Measurements from ENCODE around the gene RAB23. TPM values are rescaled to one million over a fixed set of nuclear protein-coding genes. Genes with fewer than 3 reads are reported as not detected.

The RAB23 gene
- 16.0 and 16.7 TPM in 2 replicates for total RNA-seq (2014; rRNA removed; shearing (Covaris generic))
- polyA plus RNA-seq (2016; fragmentation: Nextera tagmentation; extraction: Ambion mirVana), result 5.0 and 5.2 TPM in 2 replicates
- long read RNA-seq, full-length matches to known transcripts, result 8 of 11 reads
- long read RNA-seq, partial matches to known transcripts, result 1 of 11 reads
- long read RNA-seq, other reads (novel, unspliced or antisense), result 2 of 11 reads

DNA sequence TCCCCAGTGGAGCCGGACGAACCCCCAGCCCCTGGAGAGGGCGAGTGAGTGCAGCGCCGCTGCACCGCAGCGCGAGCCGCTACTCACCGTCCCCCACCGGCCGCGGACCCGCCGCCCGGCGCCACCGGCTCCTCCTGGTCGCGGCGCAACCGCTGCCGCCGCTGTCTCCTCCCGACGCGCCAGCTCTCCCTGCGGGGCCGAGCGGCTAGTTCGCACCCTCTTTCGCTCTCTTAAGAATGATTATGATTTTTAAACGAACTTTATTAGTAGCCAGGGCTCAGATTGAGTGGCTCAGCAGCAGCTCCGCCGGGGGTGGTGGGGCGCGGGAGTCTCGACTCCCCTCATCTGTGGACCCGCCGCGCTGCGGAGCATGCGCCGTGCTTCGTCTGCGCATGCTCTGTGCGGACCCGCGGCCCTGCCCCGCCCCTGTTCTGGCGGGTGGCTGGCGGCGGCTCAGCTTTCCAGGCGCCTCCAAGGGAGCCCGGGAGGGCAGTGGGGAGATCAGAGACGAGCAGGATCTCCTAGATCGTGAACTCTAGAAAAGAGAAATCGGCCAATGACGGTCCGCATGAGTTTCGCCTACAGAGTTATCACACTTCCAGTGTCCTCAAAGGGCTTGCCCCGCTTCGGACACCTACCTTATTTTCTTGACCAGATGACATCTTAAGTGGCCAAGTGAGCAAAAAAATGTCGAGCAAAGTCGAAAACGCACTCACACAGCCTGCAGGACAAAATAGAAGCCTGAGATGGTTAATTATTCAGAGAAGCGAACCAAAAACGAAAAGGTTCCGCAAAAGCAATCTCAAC lies at the start of gene RAB23:
TSS of gene RAB23 (minus strand) at position 372 of the 807 bp plus-strand sequence. CDS start 11,927 bp downstream, outside the sequence.
- 0 out of 2 replicates have a peak, but pooled peaks cover 10% of the 10 kb centered on the region for H3K4me1 ChIP-seq (ENCODE audit: insufficient read depth)
- peak within 1 kb of the TSS; percentile 91 for H2AFZ ChIP-seq
- H3K9me2 ChIP-seq (ENCODE audit: insufficient read depth), result no peaks in the 10 kb centered on the region
- peak within 1 kb of the TSS; percentile 84 for H3K27ac ChIP-seq (ENCODE audit: low read depth)
- peaks cover 10% of the 10 kb centered on the region; the same call in 2 of the 3 replicates for H3K9me3 Mint-ChIP-seq
- peak within 1 kb of the TSS; percentile 95 for H3K4me3 Mint-ChIP-seq
- peak within 1 kb of the TSS; percentile 72 for H3K4me2 ChIP-seq
- no peaks in the 10 kb centered on the region for H3F3A ChIP-seq (replicated peaks; ENCODE audit: low read depth)
- H3K36me3 ChIP-seq (ENCODE audit: insufficient read depth), result no peaks in the 10 kb centered on the region
- H4K20me1 ChIP-seq (replicated peaks; ENCODE audit: insufficient read depth), result peaks cover 12% of the 10 kb centered on the region; the same call in 1 of the 2 replicates
- H3K36me3 Mint-ChIP-seq (ENCODE audit: low read depth), result peaks cover 10% of the 10 kb centered on the region; the same call in 2 of the 3 replicates
- H3K4me1 Mint-ChIP-seq, result peaks cover 31% of the 10 kb centered on the region
- H3K27me3 Mint-ChIP-seq (ENCODE audit: insufficient read depth, low read depth, poor library complexity), result peaks cover 2% of the 10 kb centered on the region
- H3K79me2 ChIP-seq (replicated peaks; ENCODE audit: insufficient read depth), result peaks cover 41% of the 10 kb centered on the region
- DNase-seq (ENCODE audit: low spot score), result peak; percentile 91
- ATAC-seq, result peak; percentile 85
- TF ChIP-seq, protein P1, sequence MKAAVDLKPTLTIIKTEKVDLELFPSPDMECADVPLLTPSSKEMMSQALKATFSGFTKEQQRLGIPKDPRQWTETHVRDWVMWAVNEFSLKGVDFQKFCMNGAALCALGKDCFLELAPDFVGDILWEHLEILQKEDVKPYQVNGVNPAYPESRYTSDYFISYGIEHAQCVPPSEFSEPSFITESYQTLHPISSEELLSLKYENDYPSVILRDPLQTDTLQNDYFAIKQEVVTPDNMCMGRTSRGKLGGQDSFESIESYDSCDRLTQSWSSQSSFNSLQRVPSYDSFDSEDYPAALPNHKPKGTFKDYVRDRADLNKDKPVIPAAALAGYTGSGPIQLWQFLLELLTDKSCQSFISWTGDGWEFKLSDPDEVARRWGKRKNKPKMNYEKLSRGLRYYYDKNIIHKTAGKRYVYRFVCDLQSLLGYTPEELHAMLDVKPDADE (IDR thresholded peaks at IDR 0.05), result no peak; the same call in 1 of the 2 replicates
- TF ChIP-seq, protein P2, sequence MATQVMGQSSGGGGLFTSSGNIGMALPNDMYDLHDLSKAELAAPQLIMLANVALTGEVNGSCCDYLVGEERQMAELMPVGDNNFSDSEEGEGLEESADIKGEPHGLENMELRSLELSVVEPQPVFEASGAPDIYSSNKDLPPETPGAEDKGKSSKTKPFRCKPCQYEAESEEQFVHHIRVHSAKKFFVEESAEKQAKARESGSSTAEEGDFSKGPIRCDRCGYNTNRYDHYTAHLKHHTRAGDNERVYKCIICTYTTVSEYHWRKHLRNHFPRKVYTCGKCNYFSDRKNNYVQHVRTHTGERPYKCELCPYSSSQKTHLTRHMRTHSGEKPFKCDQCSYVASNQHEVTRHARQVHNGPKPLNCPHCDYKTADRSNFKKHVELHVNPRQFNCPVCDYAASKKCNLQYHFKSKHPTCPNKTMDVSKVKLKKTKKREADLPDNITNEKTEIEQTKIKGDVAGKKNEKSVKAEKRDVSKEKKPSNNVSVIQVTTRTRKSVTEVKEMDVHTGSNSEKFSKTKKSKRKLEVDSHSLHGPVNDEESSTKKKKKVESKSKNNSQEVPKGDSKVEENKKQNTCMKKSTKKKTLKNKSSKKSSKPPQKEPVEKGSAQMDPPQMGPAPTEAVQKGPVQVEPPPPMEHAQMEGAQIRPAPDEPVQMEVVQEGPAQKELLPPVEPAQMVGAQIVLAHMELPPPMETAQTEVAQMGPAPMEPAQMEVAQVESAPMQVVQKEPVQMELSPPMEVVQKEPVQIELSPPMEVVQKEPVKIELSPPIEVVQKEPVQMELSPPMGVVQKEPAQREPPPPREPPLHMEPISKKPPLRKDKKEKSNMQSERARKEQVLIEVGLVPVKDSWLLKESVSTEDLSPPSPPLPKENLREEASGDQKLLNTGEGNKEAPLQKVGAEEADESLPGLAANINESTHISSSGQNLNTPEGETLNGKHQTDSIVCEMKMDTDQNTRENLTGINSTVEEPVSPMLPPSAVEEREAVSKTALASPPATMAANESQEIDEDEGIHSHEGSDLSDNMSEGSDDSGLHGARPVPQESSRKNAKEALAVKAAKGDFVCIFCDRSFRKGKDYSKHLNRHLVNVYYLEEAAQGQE (IDR thresholded peaks at IDR 0.05; ENCODE audit: unreplicated experiment), result no peak
- TF ChIP-seq POLR2AphosphoS5 (IDR thresholded peaks at IDR 0.05; ENCODE audit: low read depth) (peak; percentile 91), JUNB (IDR thresholded peaks at IDR 0.05; ENCODE audit: unreplicated experiment) (no peak)
- no peaks in the 10 kb centered on the region for H3K27me3 ChIP-seq (ENCODE audit: insufficient read depth)
- peak within 1 kb of the TSS; percentile 62 for H3K4me3 ChIP-seq
- H3K27ac Mint-ChIP-seq, result peak within 1 kb of the TSS; percentile 98

DNA sequence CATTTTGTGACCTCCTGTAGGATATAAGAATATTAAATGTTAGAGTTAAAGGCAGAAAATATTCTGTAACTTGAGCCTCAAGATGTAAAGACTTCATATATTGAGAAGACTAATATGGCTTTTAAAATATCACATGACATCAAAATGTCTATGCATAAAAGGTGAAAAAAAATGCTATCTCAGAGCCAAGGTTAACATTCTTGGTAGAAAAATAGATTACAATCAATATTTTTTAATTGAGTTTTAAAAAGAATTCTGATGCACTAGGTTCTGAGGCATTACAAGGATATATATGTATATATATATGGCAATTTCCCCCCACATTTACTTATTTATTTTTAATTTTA lies 46.2 kb upstream of the RAB23 start:
- Mint-ChIP-seq H3K4me1 (no peaks in the 10 kb centered on the region), H3K4me3 (no peak overlapping the region), H3K9me3 (peaks cover 10% of the 10 kb centered on the region), H3K27me3 (ENCODE audit: insufficient read depth, low read depth, poor library complexity) (peaks cover 2% of the 10 kb centered on the region), H3K36me3 (ENCODE audit: low read depth) (peaks cover 8% of the 10 kb centered on the region; the same call in 1 of the 3 replicates), H3K27ac (no peak overlapping the region)
- H3K4me1 ChIP-seq (ENCODE audit: insufficient read depth), result no peaks in the 10 kb centered on the region
- no peak for ATAC-seq
- no peak overlapping the region for H3K4me2 ChIP-seq
- H4K20me1 ChIP-seq (replicated peaks; ENCODE audit: insufficient read depth), result no peaks in the 10 kb centered on the region
- no peak overlapping the region for H3K27ac ChIP-seq (ENCODE audit: low read depth)
- H3K27me3 ChIP-seq (ENCODE audit: insufficient read depth), result no peaks in the 10 kb centered on the region
- H3K9me2 ChIP-seq (ENCODE audit: insufficient read depth), result no peaks in the 10 kb centered on the region
- no peak overlapping the region for H3K4me3 ChIP-seq
- H2AFZ ChIP-seq, result no peak overlapping the region
- H3K79me2 ChIP-seq (replicated peaks; ENCODE audit: insufficient read depth), result no peaks in the 10 kb centered on the region
- no peaks in the 10 kb centered on the region for H3K36me3 ChIP-seq (ENCODE audit: insufficient read depth)
- no peak for DNase-seq (ENCODE audit: low spot score)
- no peaks in the 10 kb centered on the region for H3F3A ChIP-seq (replicated peaks; ENCODE audit: low read depth)
- TF ChIP-seq, protein P2 (IDR thresholded peaks at IDR 0.05; ENCODE audit: unreplicated experiment), result no peak
- TF ChIP-seq STAT1 (IDR thresholded peaks at IDR 0.05; ENCODE audit: unreplicated experiment), result no peak
- TF ChIP-seq CREB1 (CRISPR knock-in tag; IDR thresholded peaks at IDR 0.05; ENCODE audit: low read depth), result no peak
- TF ChIP-seq ZNF114 (CRISPR knock-in tag; IDR thresholded peaks at IDR 0.05), result no peak
- TF ChIP-seq, protein P1 (IDR thresholded peaks at IDR 0.05), result no peak
- TF ChIP-seq JUNB (IDR thresholded peaks at IDR 0.05; ENCODE audit: unreplicated experiment), result no peak

Measured in GM23338 (cell line).